ENCODE results near the gene MED29.

GRCh38 chr19:39382991-39383828 is 8.0 kb upstream of the MED29 start:
- TF ChIP-seq CTCF (IDR thresholded peaks at IDR 0.05) (no peak), POLR2AphosphoS5 (IDR thresholded peaks at IDR 0.05) (no peak), POLR2A (IDR thresholded peaks at IDR 0.05) (no peak)

All from stomach (tissue), 4 donors.